BE2C (cell line): ENCODE data around the gene TMEM202. TPM values are rescaled to one million over a fixed set of nuclear protein-coding genes. Genes with fewer than 3 reads are reported as not detected.

Experiments used
- DNase-seq: peaks from one replicate; pipeline ENCODE4 v3.0.0-alpha.2; 2020
- H3K27me3 ChIP-seq: fragments of 250-450 bp; sonication (Bioruptor Pico); 2 replicates; pipeline ENCODE4 v1.5.1; 2020; ENCODE audit warnings: mild to moderate bottlenecking
- H3K36me3 ChIP-seq: fragments of 250-450 bp; sonication (Bioruptor Pico); 2 replicates; pipeline ENCODE4 v1.5.1; 2020; ENCODE audit warnings: mild to moderate bottlenecking
- H3K4me1 ChIP-seq: fragments of 250-450 bp; sonication (Bioruptor Pico); 2 replicates; pipeline ENCODE4 v1.5.1; 2020
- H3K4me3 ChIP-seq: 2 replicates; pipeline ENCODE4 v1.5.1; 2011; ENCODE audit warnings: low read depth, low read length
- H3K9me3 ChIP-seq: fragments of 250-450 bp; sonication (Bioruptor Pico); 2 replicates; pipeline ENCODE4 v1.5.1; 2020
- CTCF ChIP-seq: IDR thresholded peaks from 2 replicates; pipeline ENCODE4 v1.5.1; 2012; ENCODE audit warnings: mild to moderate bottlenecking, low read depth, low read length
- polyA plus RNA-seq: library from polyadenylated mRNA; unstranded; fragments of >200 nt; gene quantifications from one replicate; pipeline ENCODE4 v1.2.1, GENCODE V29; 2012; ENCODE audit warnings: low read depth, missing spikeins; ENCODE audit not compliant: insufficient read length, insufficient read depth

The TMEM202 gene, protein sequence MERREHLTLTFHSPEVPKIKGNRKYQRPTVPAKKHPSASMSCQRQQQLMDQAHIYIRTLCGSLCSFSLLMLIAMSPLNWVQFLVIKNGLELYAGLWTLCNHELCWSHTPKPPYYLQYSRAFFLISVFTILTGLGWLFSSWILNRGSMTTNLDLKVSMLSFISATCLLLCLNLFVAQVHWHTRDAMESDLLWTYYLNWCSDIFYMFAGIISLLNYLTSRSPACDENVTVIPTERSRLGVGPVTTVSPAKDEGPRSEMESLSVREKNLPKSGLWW
- polyA plus RNA-seq: not detected

GRCh38 chr15:72397796-72398588 lies at the start of gene TMEM202:
Gene TMEM202 (plus strand): TSS chr15:72398305. CDS start chr15:72398327, 22 bp downstream.
- Histone ChIP-seq H3K27me3 (peaks cover 46% of the 10 kb centered on the region), H3K4me1 (no peaks in the 10 kb centered on the region; the same call in 1 of the 2 replicates), H3K9me3 (no peaks in the 10 kb centered on the region), H3K36me3 (no peaks in the 10 kb centered on the region), H3K4me3 (no peak within 1 kb of the TSS)
- TF ChIP-seq CTCF: no peak
- DNase-seq: no peak

- H3K36me3 ChIP-seq: peaks cover 41% of the 10 kb centered on the region
- no peaks in the 10 kb centered on the region for H3K27me3 ChIP-seq
- DNase-seq: no peak
- H3K4me3 ChIP-seq: no peak overlapping the region
- H3K4me1 ChIP-seq: no peaks in the 10 kb centered on the region
- H3K9me3 ChIP-seq: no peaks in the 10 kb centered on the region
- TF ChIP-seq CTCF: no peak
Measured at GRCh38 chr15:72353266-72353665, 44.8 kb upstream of the TMEM202 start.

GRCh38 chr15:72354496-72354895 lies 43.6 kb upstream of the TMEM202 start:
- H3K9me3 ChIP-seq: no peaks in the 10 kb centered on the region
- H3K4me3 ChIP-seq: no peak overlapping the region
- no peaks in the 10 kb centered on the region for H3K27me3 ChIP-seq
- DNase-seq: no peak
- H3K4me1 ChIP-seq: peaks cover 4% of the 10 kb centered on the region
- H3K36me3 ChIP-seq: peaks cover 36% of the 10 kb centered on the region
- no peak for TF ChIP-seq CTCF

- H3K4me3 ChIP-seq: no peak overlapping the region
- H3K4me1 ChIP-seq: peaks cover 4% of the 10 kb centered on the region
- TF ChIP-seq CTCF: no peak
- no peaks in the 10 kb centered on the region for H3K27me3 ChIP-seq
- peaks cover 14% of the 10 kb centered on the region for H3K36me3 ChIP-seq
- no peak for DNase-seq
- H3K9me3 ChIP-seq: no peaks in the 10 kb centered on the region
Measured at GRCh38 chr15:72358121-72358520, 40.0 kb upstream of the TMEM202 start.

- Histone ChIP-seq H3K27me3 (no peaks in the 10 kb centered on the region), H3K9me3 (no peaks in the 10 kb centered on the region), H3K36me3 (peaks cover 12% of the 10 kb centered on the region), H3K4me3 (peak overlapping the region; percentile 17), H3K4me1 (peaks cover 4% of the 10 kb centered on the region)
- DNase-seq: peak; percentile 80
- no peak for TF ChIP-seq CTCF
Measured at GRCh38 chr15:72358650-72359171, 39.4 kb upstream of the TMEM202 start.
